DMS53 (cell line): ENCODE data around the gene SLCO3A1.

Experiments
- DNase-seq: peaks from one replicate; lab custom pipeline; 2025; lab: John Stamatoyannopoulos, UW

Gene SLCO3A1

GRCh38 chr15:92003515-92004067 is 150.1 kb downstream of the SLCO3A1 start:
- no peak for DNase-seq

- DNase-seq, result peak; percentile 84
Measured at GRCh38 chr15:92005154-92005553, 151.6 kb downstream of the SLCO3A1 start.

- peak; percentile 15 for DNase-seq
Measured at GRCh38 chr15:92006186-92007028, 152.9 kb downstream of the SLCO3A1 start.

- no peak for DNase-seq
Measured at GRCh38 chr15:92009162-92009561, 155.7 kb downstream of the SLCO3A1 start.

- DNase-seq, result peak; percentile 66
Measured at GRCh38 chr15:92011611-92012367, 158.3 kb downstream of the SLCO3A1 start.

- peak; percentile 13 for DNase-seq
Measured at GRCh38 chr15:92012368-92012629, 158.8 kb downstream of the SLCO3A1 start.

GRCh38 chr15:92012881-92013280 is 159.4 kb downstream of the SLCO3A1 start:
- DNase-seq, result no peak

GRCh38 chr15:92014281-92015030 is 160.9 kb downstream of the SLCO3A1 start:
- no peak for DNase-seq

- DNase-seq, result no peak
Measured at GRCh38 chr15:92017882-92018534, 164.5 kb downstream of the SLCO3A1 start.

- DNase-seq, result peak; percentile 54
Measured at GRCh38 chr15:92018535-92019239, 165.2 kb downstream of the SLCO3A1 start.

GRCh38 chr15:92019706-92020105 is 166.2 kb downstream of the SLCO3A1 start:
- no peak for DNase-seq

GRCh38 chr15:92020207-92020606 is 166.7 kb downstream of the SLCO3A1 start:
- DNase-seq, result no peak

GRCh38 chr15:92020804-92021203 is 167.3 kb downstream of the SLCO3A1 start:
- DNase-seq, result no peak

- no peak for DNase-seq
Measured at GRCh38 chr15:92021792-92022191, 168.3 kb downstream of the SLCO3A1 start.

- no peak for DNase-seq
Measured at GRCh38 chr15:92023965-92024364, 170.5 kb downstream of the SLCO3A1 start.

- no peak for DNase-seq
Measured at GRCh38 chr15:92025706-92026270, 172.3 kb downstream of the SLCO3A1 start.

GRCh38 chr15:92028389-92028724 is 174.8 kb downstream of the SLCO3A1 start:
- no peak for DNase-seq

- DNase-seq, result no peak
Measured at GRCh38 chr15:92029767-92030166, 176.3 kb downstream of the SLCO3A1 start.

GRCh38 chr15:92033314-92033713 is 179.8 kb downstream of the SLCO3A1 start:
- DNase-seq, result no peak

GRCh38 chr15:92033723-92034122 is 180.2 kb downstream of the SLCO3A1 start:
- no peak for DNase-seq

- DNase-seq, result no peak
Measured at GRCh38 chr15:92034227-92034626, 180.7 kb downstream of the SLCO3A1 start.
